Cardiac muscle cell (in vitro differentiated cells and primary cell): ENCODE results near the gene SLC27A4. TPM values are rescaled to one million over a fixed set of nuclear protein-coding genes. Genes with fewer than 3 reads are reported as not detected.
A peak's percentile ranks its signal among the peaks of the same experiment; 100 is the strongest.

Source experiments
- DNase-seq, 2 donors: peaks; one replicate each; pipeline versions ENCODE4 v3.0.0 to v3.0.0-alpha.2; 2010 to 2017; ENCODE audit warnings: low read depth in 1 of 2, low spot score in 1 of 2
- H3K27ac ChIP-seq: fragments of 200-600 bp; sonication (generic); 2 replicates; pipeline ENCODE4 v1.5.1; 2016
- H3K27me3 ChIP-seq: fragments of 200-600 bp; sonication (generic); 2 replicates; pipeline ENCODE4 v1.6.0; 2016; ENCODE audit warnings: control low read depth
- H3K36me3 ChIP-seq: fragments of 200-600 bp; sonication (generic); 2 replicates; pipeline ENCODE4 v1.5.1; 2016; ENCODE audit warnings: control low read depth
- H3K4me1 ChIP-seq: fragments of 200-600 bp; sonication (generic); 2 replicates; pipeline ENCODE4 v1.8.1; 2017; ENCODE audit warnings: low read depth, mild to moderate bottlenecking, mixed run types
- H3K4me3 ChIP-seq: fragments of 200-600 bp; sonication (generic); 2 replicates; pipeline ENCODE4 v1.5.1; 2016; ENCODE audit warnings: mild to moderate bottlenecking
- H3K9me3 ChIP-seq: fragments of 200-600 bp; sonication (generic); 2 replicates; pipeline ENCODE4 v1.5.1; 2017; ENCODE audit warnings: low read depth, mild to moderate bottlenecking, control low read depth
- polyA plus RNA-seq: library from polyadenylated mRNA; unstranded; fragments of >200 nt; fragmentation: Nextera tagmentation; extraction: Ambion mirVana; gene quantifications from 2 replicates; pipeline ENCODE4 v1.2.1, GENCODE V29; 2016
- total RNA-seq: library from RNA; depleted of rRNA; stranded (reverse); fragments of >200 nt; gene quantifications from 2 replicates; pipeline ENCODE4 v1.2.3, GENCODE V29; 2016
- TF ChIP-seq, protein P1 (sequence below): IDR thresholded peaks from 2 replicates; pipeline ENCODE4 v1.5.1; 2012; ENCODE audit warnings: low read depth, mild to moderate bottlenecking, low read length

SLC27A4 gene
- total and polyA plus RNA-seq, 2 experiments from 2014 or later, result 16.9 to 17.8 TPM

DNA sequence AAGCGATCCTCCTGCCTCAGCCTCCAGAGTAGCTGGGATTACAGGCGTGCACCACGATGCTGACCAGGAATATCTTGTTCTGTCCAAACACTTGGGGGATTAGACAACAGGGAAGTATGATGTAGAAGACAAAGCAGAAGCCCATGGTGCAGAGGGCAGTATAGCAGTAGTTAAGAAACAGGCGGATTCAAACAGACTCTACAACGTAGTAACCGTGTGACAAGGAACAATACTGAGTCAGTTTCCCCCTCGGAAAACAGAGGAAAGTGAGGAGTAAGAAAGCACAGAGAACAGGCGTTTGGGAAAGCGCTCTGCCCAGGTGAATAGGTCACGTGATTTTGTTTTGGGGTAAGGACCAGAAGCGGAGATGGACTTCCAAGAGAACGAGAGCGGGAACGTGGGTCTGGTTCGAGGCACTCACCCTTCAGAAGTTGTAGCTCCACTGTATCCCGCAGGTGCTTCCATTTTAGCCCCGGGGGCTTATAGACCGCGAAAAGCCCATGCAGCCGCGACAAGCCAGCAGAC is 18.4 kb upstream of the SLC27A4 start:
- H3K27me3 ChIP-seq, result no peaks in the 10 kb centered on the region
- no peaks in the 10 kb centered on the region for H3K9me3 ChIP-seq
- H3K4me3 ChIP-seq, result peak overlapping the region; percentile 60
- TF ChIP-seq, protein P1, sequence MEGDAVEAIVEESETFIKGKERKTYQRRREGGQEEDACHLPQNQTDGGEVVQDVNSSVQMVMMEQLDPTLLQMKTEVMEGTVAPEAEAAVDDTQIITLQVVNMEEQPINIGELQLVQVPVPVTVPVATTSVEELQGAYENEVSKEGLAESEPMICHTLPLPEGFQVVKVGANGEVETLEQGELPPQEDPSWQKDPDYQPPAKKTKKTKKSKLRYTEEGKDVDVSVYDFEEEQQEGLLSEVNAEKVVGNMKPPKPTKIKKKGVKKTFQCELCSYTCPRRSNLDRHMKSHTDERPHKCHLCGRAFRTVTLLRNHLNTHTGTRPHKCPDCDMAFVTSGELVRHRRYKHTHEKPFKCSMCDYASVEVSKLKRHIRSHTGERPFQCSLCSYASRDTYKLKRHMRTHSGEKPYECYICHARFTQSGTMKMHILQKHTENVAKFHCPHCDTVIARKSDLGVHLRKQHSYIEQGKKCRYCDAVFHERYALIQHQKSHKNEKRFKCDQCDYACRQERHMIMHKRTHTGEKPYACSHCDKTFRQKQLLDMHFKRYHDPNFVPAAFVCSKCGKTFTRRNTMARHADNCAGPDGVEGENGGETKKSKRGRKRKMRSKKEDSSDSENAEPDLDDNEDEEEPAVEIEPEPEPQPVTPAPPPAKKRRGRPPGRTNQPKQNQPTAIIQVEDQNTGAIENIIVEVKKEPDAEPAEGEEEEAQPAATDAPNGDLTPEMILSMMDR, result no peak
- no peak overlapping the region for H3K27ac ChIP-seq
- peaks cover 13% of the 10 kb centered on the region for H3K4me1 ChIP-seq
- DNase-seq, result no peak
- peaks cover 6% of the 10 kb centered on the region for H3K36me3 ChIP-seq

DNA sequence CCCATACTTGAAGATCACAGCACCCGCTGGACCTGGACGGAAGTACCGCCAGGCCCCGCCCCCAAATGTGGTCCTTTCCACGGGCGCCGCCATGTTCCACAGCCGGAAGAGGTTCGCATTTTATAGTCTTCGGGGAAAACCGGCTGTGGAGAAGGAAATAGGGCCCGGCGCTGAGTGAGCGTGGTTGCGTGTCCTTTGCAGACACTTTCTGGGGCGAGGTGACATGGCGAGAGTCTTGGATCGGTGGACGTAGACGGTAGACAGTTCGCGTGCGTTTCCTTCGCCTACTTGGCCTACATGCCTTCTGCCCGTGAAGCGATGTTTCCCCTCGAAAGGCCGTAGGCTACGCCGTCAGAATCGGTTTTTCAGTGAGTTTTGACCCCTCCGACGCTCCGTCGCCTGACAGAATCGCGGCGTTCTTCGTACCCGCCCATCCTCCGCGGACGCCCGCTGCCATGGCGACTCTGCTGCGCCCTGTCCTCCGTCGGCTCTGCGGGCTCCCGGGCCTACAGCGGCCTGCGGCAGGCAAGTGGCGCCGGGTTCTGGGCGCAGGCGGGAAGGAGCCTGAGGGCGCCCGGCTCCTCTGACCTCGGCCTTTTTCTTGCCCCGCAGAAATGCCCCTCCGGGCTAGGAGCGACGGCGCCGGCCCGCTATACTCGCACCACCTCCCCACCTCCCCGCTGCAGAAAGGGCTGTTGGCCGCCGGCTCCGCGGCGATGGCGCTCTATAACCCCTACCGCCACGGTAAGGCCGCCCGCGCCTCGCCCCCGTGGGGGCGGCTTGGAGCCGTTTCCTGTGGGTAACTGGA is 17.7 kb upstream of the SLC27A4 start, which contains the start of the genes COQ4 and TRUB2:
TSS of gene COQ4 (plus strand) at position 436 of the 808 bp plus-strand sequence. CDS start at position 456, 20 bp downstream.
TSS of gene TRUB2 (minus strand) at position 44 of the 808 bp plus-strand sequence. CDS start at position 5, 39 bp downstream.
- Histone ChIP-seq H3K9me3 (no peaks in the 10 kb centered on the region), H3K27me3 (no peaks in the 10 kb centered on the region), H3K36me3 (no peaks in the 10 kb centered on the region), H3K4me3 (peak within 1 kb of the TSS; percentile 60), H3K4me1 (peaks cover 13% of the 10 kb centered on the region), H3K27ac (peak within 1 kb of the TSS; percentile 87)
- TF ChIP-seq, protein P1, result no peak
- DNase-seq, result peak; percentile 96 to 98

DNA sequence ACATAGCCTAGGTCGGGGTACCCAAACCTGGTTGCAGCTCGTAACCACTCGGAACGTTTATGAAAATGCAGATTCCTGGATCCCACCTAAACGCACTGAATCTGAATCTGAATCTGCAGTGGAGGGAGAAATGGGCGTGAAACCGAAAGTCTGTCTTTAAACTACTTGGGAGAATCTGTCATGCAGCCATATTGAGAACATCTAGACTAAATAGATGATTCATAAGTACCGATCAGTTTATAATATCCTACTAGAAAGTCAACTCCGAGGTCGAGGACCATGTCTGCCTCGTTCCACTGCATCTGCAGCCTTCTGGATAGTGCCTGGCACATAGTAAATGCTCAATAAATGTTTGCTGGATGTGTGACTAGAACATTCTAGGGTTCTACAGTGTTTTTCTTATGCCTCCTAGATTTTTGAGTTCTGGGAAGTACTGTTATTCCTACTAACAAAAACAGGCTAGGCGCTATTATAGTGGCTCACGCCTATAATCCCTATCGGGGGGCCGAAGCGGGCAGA is 17.1 kb upstream of the SLC27A4 start:
- H3K4me1 ChIP-seq, result peaks cover 13% of the 10 kb centered on the region
- DNase-seq, result peak in 1 of 2 donors; percentile 27
- TF ChIP-seq, protein P1, result no peak
- H3K4me3 ChIP-seq, result peak overlapping the region; percentile 60
- peak overlapping the region; percentile 87 for H3K27ac ChIP-seq
- H3K36me3 ChIP-seq, result no peaks in the 10 kb centered on the region
- no peaks in the 10 kb centered on the region for H3K9me3 ChIP-seq
- no peaks in the 10 kb centered on the region for H3K27me3 ChIP-seq

DNA sequence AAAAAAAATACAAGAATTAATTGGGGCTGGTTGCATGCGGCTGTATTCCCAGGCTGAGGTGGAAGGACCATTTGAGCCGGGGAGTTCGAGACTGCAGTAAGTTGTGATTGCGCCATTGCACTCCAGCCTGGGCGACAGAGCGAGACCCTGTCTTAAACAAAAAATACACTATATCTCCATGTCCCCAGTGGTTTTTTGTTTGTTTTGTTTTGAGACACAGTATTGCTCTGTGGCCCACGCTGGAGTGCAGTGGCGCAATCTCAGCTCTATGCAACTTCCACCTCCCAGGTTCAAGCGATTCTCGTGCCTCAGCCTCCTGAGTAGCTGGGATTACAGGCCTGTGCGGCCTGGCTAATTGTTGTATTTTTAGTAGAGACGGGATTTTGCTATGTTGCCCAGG is 16.5 kb upstream of the SLC27A4 start:
- H3K27me3 ChIP-seq, result no peaks in the 10 kb centered on the region
- TF ChIP-seq, protein P1, result no peak
- H3K27ac ChIP-seq, result no peak overlapping the region
- no peak for DNase-seq
- peak overlapping the region; percentile 60 for H3K4me3 ChIP-seq
- peaks cover 13% of the 10 kb centered on the region for H3K4me1 ChIP-seq
- no peaks in the 10 kb centered on the region for H3K36me3 ChIP-seq
- H3K9me3 ChIP-seq, result no peaks in the 10 kb centered on the region

DNA sequence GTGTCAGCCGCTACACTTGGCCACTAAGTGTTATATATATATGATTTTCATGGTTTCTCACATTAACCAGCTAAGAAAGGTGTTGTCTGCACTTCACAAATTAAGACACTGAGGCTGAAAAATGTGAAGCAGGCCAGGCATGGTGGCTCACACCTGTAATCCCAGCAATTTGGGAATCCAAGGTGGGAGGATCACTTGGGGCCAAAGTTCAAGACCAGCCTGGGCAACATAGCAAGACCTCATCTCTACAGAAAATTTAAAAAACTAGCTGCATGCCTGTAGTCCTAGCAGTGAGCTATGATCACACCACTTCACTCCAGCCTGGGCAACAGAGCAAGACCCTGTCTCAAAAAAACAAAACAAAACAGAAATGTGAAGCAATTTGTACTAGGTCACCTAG is 15.9 kb upstream of the SLC27A4 start:
- H3K27ac ChIP-seq, result no peak overlapping the region
- H3K27me3 ChIP-seq, result no peaks in the 10 kb centered on the region
- H3K4me1 ChIP-seq, result peaks cover 13% of the 10 kb centered on the region
- no peak for DNase-seq
- no peaks in the 10 kb centered on the region for H3K9me3 ChIP-seq
- H3K4me3 ChIP-seq, result no peak overlapping the region
- H3K36me3 ChIP-seq, result no peaks in the 10 kb centered on the region
- TF ChIP-seq, protein P1, result no peak
